Stimulated activated CD4-positive, alpha-beta T cell treated with anti-CD3 and anti-CD28 coated beads, Interleukin-1b, Interleukin-23, amount 100 ng/mL, for 1 hour (primary cell): ENCODE measurements around the gene SRGN.

Experiments
- DNase-seq, 2 donors: peaks; one replicate each; pipeline ENCODE4 v3.0.0-alpha.2; 2020; ENCODE audit warnings: low read depth in 2 of 2

SRGN gene

DNA sequence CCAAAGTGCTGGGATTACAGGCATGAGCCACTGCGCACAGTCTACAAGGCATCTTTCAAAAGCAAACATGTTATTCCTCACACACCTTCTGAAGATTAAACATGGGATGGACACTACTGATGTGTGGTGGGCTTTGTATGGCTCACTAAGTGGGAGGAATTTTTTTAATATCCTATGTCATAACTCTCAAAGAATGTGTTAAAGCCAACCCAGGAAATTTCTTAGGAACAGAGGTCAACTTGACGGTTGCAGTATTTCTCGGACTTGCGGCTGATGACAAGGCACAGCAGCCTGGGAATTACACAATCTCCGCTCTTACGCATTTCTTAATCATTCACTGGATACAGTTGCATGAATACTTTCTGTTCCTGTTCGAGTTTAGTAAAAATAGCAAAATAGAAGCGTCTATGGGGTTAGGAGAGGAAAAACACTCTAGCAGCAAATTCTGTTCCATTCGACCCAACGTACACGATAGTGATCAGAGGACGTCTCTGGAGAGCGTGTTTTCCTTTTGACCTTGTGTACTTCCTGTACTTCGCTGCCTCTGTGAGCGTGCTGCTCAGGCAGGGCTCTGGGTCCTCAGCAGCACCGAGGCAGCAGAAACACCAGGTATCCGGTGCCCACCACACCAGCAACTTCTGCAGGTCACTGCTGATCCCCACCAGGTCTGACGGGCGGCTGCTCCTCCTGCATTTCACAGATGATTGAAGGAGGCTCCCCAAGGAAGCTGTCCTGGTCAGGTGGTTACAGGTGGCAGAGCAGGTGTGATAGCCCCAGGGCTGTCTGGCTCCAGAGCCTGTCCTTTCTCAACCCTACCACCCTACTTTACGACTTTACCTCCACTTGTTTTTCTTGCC lies 26.4 kb upstream of the SRGN start:
- DNase-seq = no peak

DNA sequence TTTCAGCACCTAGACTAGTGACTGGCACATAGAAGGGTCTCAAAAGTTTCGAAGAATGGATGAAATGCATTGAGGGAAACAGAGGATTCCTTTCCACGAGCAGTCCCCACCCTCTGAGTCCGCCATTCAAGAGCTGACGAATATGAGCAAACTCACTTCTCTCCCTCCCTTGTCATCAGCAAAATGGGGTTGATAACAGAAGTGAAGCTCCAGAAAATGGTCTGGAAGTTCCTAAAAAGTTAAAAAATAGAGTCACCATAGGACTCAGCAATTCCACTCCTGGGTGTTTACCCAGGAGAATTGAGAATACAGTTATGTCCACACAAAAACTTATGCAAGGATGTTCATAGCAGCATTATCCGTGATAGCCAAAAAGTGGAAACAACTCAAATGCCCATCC lies 25.0 kb upstream of the SRGN start:
- no peak for DNase-seq

DNA sequence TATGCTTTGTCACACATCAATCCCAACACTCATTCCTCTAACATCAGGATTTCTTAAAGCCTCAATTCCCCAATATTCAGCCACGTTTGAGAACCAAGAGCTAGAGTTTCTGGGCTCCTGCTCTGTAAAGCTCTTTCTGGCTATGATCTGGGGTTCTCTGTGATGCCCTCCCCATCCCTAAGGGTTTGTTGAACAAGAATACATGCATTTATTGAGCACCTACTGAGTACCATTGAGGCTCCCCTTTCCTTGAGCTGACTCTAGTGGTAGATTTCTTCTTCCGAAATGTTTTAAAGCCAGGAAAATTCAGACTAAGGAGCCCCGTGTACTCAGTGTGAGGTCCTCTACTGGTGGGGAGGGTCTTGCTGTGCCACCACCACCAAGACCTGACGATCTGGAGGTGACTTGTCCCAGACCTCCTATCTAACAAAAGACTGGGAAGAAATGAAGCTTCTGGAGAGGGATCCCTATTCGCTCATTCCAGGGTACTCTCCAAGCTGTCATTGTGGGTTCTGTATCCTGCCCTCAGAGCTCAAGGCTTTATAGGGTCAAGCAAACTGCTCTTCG lies 23.1 kb upstream of the SRGN start:
- no peak for DNase-seq

DNA sequence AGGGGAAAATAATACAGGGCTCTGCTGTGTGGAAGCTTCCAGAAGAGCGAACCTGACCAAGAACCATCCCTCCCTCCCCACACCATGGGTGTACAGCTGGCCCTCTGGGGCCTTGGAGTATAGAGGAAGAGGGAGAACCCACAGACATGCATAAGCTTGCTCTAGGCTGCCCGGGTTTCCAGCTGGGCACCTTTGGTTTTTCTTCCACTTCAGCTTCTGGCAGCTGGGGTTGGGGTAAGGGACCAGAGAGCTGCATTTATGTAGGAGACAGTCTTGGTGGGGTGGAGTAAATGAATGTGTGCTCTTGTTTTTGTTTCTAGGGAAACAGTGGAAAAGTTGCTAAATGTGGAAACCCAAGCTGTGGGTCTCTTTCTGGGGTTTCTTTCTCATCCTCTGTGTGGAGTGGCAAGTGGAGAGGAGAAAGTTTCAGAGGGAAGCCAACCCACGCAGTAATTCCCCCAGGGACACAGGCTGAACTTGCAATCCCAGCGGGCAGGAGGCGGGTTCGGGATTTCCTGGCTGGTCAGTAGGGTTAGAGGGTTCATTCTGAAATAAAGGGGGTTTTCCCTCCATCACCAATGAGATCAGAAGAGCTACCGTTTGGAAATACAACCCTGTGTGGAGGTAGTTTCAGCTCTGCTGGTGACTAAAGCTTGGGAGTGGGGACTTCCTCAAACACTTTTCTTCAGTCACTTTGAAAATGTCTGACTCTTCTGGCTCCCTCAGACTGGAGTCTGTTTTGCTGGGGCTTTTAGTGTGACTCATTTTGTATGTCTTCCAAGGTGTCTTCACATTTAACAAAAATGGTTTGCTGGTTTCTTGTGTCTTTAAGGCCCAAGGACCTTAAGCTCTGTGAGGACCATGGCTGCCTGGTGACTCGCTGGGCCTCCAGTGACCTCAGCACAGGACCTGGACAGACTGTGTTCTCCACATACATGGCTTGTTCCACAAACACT lies 22.2 kb upstream of the SRGN start:
- no peak for DNase-seq

DNA sequence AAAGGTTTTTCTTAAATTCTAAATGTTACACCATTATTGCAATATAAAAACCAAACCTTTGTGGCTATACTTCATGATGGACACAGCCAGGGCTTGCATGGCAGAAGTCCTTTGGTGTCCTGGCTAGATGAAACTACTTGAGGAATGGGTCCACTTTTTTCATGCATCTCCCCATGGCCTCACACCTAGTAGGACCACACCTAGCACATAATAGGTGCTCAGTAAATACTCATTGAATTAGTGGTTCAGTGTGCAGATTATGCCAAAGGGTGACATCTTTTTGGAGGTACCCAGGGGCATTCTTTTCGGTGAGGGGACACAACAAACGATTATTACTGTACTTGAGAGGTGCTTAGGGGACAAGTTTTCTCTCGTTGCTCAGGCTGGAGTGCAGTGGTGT lies 20.7 kb upstream of the SRGN start:
- no peak for DNase-seq

DNA sequence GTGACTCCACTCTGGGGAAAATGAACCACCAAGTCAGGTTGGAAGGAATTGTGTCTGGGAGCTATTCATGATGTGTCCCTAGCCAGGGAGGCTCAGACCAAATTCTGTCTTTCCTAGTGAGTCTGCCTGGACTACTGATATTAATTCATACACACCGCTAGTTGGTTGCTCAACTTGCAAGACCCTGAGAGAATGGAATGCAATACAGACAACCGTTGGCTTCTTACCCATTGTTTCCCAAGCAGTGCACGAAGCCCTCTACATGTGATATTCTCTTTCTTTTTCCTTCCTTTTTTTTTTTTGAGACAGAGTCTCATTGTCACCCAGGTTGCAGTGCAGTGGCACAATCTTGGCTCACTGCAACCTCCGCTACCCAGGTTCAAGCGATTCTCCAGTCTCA lies 19.4 kb upstream of the SRGN start:
- DNase-seq = no peak

DNA sequence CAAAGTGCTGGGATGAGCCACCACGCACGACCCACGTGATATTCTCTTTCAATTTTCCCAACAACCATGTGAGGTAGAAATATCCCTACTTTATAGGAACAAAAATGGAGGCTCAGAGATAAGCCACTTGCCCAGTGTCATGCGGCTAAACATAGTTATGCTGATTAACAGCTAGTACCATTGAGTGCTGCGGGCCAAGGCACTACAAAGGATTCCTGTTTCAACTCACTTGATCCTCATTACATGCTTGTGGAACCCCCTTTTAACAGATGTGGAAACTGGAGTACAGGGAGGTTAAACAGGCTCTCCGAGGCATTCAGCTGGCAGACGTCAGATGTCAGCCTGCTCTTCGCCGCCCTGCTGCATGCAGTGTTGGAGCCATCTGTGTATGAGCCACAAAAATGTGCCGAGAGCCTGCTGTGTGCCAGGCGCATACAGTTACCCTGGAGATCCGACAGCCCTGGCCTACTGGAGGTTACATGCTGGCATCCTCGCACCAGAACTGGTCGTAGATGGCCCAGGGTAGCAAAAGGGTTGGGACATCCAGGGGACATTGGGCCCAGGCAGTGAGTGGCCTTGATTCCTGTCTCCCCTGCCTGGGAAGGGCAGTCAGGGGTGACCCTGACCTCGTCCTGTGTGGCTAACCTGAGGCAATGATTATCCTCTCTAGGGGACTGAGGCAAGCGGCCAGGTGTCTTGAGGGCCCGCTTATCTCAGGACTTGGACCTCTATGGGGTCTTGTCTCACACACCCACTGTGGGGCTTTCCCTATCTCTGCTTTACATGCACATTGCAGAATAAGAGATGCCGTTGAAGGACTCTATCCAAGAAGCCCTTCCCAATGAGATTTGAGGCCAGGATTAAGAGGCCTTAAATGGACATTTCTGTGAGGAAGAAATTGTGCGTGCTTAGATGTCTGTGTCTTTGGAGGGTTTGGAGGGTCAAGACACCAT lies 18.5 kb upstream of the SRGN start:
- DNase-seq = no peak

DNA sequence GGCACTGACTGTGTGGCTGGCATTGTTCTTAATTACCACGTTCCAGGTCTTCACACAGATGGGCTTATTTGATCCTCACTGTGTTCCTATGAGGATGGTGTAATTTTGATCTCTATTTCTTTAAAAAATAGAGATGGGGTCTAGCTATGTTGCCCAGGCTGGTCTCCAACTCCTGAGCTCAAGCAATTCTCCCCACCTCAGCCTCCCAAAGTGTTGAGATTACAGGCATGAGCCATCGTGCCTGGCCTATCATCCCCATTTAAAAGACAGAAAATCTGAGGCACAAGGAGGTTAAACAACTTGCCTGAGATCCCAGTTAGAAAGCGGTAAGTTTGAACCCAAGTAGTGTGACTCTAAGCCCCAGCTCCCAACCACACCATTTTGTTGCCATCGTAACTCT lies 17.0 kb upstream of the SRGN start:
- DNase-seq = no peak

GRCh38 chr10:69071610-69072009 lies 16.3 kb upstream of the SRGN start:
- no peak for DNase-seq

GRCh38 chr10:69073026-69073425 lies 14.9 kb upstream of the SRGN start:
- no peak for DNase-seq

DNA sequence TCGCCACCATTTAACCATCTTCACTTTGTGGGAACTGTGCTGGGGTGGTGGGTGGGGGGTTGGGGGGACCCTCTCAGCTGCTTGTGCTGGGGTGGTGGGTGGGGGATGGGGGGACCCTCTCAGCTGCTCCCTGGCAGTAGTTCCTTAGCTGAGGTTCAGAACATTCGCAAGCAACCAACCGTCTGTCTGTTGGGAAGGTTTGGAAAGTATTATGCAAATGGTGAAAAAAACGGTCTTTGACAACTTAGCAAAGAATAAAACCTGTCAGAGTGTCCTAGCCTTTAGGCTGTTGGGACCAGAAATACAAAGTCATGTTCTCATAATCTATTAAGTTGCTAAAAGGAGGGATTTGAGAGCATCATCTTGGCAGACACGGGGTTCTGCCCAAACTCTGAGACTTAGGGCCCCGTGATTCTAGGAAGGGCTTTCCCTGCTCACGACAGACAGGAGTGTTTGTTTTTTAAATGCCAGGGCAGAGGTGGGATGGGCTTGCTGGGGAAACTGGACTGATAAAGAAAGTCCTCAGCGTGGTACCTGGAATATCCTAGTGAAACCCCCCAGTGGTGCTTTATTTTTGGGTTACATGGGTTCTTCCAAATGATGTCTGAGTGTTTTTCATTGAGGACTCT lies 14.1 kb upstream of the SRGN start:
- DNase-seq = no peak

DNA sequence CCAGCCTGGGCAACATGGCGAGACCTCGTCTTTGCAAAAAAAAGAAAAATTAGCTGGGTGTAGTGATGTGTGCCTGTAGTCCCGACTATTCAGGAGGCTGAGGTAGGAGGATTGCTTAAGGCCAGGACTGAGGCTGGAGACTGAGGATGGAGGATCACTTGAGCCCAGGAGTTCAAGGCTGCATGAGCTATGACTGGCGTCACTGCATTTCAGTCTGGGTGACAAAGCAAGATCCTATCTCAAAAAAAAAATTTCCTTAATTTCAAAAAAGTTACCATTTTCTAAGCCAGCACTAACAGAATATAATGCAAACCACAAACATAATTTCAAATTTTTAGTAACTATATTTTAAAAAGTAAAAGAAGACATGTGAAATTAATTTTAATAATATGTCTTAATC lies 13.4 kb upstream of the SRGN start:
- no peak for DNase-seq

GRCh38 chr10:69075431-69075830 lies 12.5 kb upstream of the SRGN start:
- no peak for DNase-seq

GRCh38 chr10:69078311-69078710 lies 9.6 kb upstream of the SRGN start:
- DNase-seq = no peak

GRCh38 chr10:69080226-69080625 lies 7.7 kb upstream of the SRGN start:
- DNase-seq = no peak

GRCh38 chr10:69086001-69086509 lies 1.8 kb upstream of the SRGN start:
- no peak for DNase-seq

- no peak for DNase-seq
These were observed 517 bp downstream of the SRGN start for GRCh38 chr10:69088471-69088769.

- no peak for DNase-seq
These were observed 1.0 kb downstream of the SRGN start for GRCh38 chr10:69088801-69089501.

- DNase-seq = peak; percentile 34 to 39
These were observed 2.0 kb downstream of the SRGN start for GRCh38 chr10:69089638-69090599.
